ENCODE data around the gene CHD1L.
"Not testable (repeated sequence)": the region's sequence is repeated elsewhere in the genome, so short reads cannot be mapped to it uniquely, and the experiment has no call there.

Gene CHD1L

DNA sequence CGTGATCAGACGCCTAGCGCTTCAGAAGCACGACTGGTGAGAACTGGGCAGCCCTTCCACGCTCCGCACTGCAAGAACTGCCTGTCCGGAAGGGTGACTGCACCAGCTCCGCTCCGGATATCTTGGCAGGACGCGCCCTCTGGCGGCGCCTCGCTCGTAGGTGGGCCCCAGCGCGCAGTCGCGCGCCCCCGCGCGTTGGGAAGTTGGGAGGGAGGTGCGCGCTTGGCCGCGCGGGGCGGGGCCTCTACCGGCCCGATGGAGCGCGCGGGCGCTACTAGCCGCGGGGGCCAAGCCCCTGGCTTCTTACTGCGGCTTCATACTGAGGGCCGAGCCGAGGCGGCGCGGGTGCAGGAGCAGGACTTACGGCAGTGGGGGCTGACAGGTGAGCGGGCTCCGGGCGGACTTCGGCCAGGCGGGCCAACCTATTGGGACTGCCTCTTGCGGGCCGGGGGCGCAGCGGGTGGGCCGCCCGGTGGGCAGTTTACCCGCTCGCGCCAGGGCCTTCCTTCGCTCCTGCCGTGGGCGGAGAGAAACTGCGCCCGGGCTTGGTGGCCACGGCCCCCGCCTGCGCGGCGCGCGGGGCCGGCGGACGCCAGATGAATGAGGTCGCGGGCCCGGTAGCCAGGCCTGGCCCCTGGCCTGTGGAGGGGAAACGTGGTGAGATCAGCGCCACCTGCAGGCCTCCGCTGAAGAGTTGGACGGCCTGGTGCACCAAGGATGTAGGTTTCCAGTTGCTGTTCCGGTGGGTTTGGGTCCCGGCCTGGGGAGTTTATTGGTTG lies at the start of gene CHD1L:
CHD1L (plus strand) TSS at position 236 of the 779 bp plus-strand sequence; CDS start at position 256, 20 bp downstream.
- peak; percentile 98 for DNase-seq

DNA sequence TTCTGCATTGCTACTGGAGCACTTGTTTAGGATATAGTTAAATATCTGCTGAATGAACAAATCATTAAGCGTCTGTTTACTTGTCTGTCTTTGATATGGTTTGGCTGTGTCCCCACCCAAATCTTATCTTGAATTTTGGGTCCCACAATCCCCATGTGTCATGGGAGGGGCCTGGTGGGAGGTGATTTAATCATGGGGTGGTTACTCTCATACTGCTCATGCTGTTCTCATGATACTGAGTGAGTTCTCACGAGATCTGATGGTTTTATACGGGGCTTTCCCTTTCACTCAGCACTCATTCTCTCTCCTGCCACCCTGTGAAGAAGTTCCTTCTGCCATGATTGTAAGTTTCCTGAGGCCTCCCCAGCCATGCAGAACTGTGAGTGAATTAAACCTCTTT lies 45.2 kb upstream of the CHD1L start:
- DNase-seq = peak; percentile 42

DNA sequence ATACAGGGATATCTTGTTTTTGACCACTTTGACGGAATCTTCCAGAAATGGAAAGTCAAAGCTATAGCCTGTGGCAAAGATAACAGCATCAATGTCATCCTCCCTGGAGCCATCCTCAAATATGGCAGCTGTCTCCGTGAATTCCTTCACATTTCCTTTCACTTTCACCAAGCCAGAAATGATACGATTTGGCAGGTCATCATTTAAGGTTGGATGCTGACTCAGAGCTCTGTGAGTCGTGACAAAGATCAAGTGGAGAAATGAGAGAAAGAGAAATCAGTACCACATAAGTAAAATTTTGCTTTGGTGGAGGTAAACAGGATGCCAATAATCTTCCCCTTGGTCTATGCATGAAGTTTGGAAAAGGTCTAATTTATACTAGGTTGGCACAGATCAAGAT lies 41.2 kb upstream of the CHD1L start:
- peak; percentile 23 for DNase-seq

GRCh38 chr1:147201786-147202185 lies 40.7 kb upstream of the CHD1L start:
- no peak for DNase-seq

- DNase-seq = no peak
These were observed 39.9 kb upstream of the CHD1L start for GRCh38 chr1:147202576-147202975.

GRCh38 chr1:147204080-147204479 lies 38.4 kb upstream of the CHD1L start:
- DNase-seq = no peak

DNA sequence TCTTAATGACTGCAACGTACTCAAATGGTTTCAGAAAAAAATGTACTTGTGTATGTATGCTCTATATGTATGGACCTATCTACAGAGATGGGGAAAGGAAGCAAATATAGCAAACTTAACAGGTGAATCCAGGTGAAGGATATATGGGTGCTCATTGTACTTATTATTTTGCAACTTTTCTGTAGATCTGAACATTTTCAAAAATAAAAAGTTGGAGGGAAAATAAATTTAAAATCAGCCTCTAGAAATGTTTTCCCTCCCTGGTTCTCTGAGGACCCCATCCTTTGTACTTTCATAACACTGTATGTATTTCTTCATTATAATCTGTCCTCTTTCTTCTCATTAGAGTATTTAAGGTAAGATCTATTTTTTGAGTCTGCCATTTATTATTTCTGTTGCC lies 35.3 kb upstream of the CHD1L start:
- DNase-seq = no peak

DNA sequence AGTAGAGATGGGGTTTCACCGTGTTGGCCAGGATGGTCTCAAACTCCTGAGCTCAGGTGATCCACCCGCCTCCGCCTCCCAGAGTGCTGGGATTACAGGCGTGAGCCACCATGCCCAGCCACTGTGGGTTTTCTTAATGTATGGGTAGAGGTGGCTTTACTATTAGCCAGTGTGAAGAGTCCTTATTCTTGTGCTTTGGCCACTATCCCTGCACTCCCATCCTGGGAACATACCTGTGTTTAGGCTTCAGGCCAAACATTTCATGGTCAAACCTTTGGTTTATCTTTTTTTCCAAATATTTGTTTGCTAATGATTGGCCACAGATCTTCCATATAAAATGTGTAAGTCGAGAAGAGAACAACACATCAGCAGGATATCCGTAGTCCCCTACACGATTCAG lies 33.9 kb upstream of the CHD1L start:
- no peak for DNase-seq

- DNase-seq = no peak
These were observed 32.4 kb upstream of the CHD1L start for GRCh38 chr1:147209825-147210821.

DNA sequence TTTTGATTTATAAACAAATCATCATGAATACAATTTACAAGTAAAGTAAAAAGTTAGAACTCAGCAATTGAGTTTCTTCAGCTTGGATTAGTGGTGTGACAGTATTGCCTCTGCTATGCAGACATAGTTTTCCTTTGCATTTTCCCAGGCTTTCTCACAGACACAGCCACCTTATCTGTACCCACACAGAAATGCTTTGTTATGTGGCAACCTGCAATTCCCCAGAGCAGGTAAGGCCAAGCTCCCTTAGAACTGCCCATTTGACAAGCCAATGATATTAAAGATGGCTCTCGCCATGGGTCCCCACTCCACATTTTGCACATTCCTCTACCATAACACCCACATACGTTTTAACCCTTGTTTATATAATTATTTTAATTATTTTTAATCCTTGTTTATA lies 31.5 kb upstream of the CHD1L start:
- no peak for DNase-seq

- no peak for DNase-seq
These were observed 30.9 kb upstream of the CHD1L start for GRCh38 chr1:147211577-147211976.

DNA sequence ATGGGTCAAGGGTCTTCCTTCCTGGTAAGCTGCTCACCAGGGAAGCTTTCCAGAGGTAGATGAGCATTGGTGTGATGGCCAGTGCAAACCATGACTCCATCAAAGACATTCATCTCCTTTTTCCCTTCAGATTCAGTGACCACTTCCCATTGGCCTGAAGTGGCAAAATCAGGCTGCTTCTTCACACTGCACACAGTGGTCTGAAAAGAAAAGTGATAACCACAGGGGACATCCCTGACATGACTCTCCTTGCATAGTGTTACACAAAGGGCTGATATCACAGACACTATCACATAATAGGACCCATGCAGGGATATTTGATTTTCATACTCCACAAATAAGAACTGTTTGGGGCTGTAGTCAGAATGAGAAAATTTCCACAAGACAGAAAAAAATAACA lies 29.2 kb upstream of the CHD1L start:
- DNase-seq = no peak

- DNase-seq = peak; percentile 38
These were observed 28.2 kb upstream of the CHD1L start for GRCh38 chr1:147214325-147214724.

- DNase-seq = peak; percentile 68
These were observed 27.5 kb upstream of the CHD1L start for GRCh38 chr1:147214842-147215539.

GRCh38 chr1:147215540-147215916 lies 27.0 kb upstream of the CHD1L start:
- no peak for DNase-seq

- DNase-seq = no peak
These were observed 26.4 kb upstream of the CHD1L start for GRCh38 chr1:147216124-147216523.

GRCh38 chr1:147217141-147217540 lies 25.3 kb upstream of the CHD1L start:
- DNase-seq = no peak

DNA sequence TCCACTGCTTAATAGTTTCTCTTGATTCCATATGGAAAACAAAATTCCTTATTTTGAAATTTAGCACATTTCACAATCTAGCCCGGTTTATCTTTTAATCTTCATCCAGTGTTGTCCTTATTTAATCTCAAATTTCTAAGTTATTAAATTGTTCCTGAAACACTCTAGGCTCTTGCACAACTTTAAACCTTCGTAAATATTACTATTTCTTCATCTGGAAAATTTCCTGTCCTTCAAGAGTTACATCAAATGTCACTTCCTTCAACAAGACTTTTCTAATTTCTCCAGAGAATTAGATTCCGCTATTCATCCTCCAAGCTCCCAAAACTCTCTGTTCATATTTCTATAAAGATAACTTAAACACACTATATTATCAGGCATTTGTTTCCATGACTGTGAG lies 23.9 kb upstream of the CHD1L start:
- DNase-seq = no peak

DNA sequence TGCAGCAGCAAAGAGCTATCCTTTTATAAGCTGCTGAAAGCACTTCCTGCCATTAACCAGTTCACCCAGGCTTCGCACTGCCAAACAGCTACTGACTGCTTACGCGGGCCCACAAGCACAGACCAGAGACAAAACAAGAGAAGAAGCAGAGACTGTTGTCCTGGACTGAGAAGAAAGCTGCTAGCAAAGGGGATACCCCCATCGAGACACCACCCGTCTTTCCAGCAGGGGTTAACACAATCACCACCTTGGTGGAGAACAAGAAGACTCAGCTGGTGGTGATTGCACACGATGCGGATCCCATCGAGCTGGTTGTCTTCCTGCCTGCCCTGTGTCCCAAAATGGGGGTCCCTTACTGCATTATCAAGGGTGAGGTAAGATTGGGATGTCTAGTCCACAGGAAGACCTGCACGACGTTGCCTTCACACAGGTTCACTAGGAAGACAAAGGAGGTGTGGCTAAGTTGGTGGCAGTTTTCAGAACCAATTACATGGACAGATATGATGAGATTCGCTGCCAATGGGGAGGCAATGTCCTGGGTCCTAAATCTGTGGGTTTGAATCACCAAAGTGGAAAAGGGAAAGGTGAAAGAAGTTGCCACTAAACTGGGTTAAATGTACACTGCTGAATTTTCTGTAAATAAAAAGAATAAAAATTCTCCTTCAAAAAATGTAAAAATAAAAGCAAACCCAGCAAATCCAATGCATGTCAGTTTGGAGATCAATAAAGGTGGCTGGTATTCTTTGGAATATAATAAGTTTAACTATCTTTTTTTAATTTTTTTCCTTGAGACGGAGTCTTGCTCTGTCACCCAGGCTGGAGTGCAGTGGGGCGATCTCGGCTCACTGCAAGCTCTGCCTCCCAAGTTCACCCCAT lies 18.5 kb upstream of the CHD1L start:
- no peak for DNase-seq

- peak; percentile 76 for DNase-seq
These were observed 17.2 kb upstream of the CHD1L start, which contains the start of gene FMO5 for GRCh38 chr1:147225193-147225730. FMO5 (minus strand) TSS chr1:147225339; CDS start chr1:147225029, 310 bp downstream.

DNA sequence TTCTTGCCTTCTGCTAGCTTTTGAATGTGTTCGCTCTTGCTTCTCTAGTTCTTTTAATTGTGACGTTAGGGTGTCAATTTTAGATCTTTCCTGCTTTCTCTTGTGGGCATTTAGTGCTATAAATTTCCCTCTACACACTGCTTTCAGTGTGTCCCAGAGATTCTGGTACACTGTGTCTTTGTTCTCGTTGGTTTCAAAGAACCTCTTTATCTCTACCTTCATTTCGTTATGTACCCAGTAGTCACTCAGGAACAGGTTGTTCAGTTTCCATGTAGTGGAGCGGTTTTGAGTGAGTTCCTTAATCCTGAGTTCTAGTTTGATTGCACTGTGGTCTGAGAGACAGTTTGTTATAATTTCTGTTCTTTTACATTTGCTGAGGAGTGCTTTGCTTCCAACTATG lies 11.5 kb upstream of the CHD1L start:
- not testable (repeated sequence) for DNase-seq

DNA sequence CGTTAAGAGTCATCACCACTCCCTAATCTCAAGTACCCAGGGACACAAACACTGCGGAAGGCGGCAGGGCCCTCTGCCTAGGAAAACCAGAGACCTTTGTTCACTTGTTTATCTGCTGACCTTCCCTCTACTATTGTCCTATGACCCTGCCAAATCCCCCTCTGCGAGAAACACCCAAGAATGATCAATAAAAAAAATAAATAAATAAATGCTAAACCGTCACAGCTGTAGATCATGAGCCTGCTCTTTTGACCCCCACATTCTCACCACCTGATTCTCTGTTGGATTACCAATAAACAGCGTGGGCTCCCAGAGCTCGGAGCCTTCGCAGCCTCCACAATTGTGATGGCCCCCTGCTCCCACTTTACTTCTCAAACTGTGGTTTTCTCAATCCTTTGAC lies 8.6 kb upstream of the CHD1L start:
- not testable (repeated sequence) for DNase-seq

Data from OCI-M1 (cell line).